Measurements from ENCODE around the gene PARD3. TPM values are rescaled to one million over a fixed set of nuclear protein-coding genes. Genes with fewer than 3 reads are reported as not detected.

The PARD3 gene
- total and polyA plus RNA-seq, 8 donors: 25.6 to 54.5 (median 47.8) TPM

- Histone ChIP-seq H3K27ac (no peak overlapping the region), H3K27me3 (no peaks in the 10 kb centered on the region), H3K9me3 (no peaks in the 10 kb centered on the region), H3K36me3 (no peaks in the 10 kb centered on the region), H3K4me1 (no peaks in the 10 kb centered on the region), H3K4me3 (no peak overlapping the region)
- intact Hi-C loops (cut with DNase I): no loop called here
- ATAC-seq: no peak
- DNase-seq: no peak
- TF ChIP-seq CTCF (IDR thresholded peaks at IDR 0.05): no peak
These were observed 138.0 kb downstream of the PARD3 start for GRCh38 chr10:34677132-34677531.

- Histone ChIP-seq H3K36me3 (no peaks in the 10 kb centered on the region), H3K27me3 (no peaks in the 10 kb centered on the region), H3K4me3 (no peak overlapping the region), H3K9me3 (no peaks in the 10 kb centered on the region), H3K27ac (no peak overlapping the region), H3K4me1 (no peaks in the 10 kb centered on the region)
- no peak for ATAC-seq
- TF ChIP-seq CTCF (IDR thresholded peaks at IDR 0.05): no peak
- no peak for DNase-seq
- intact Hi-C loops (cut with DNase I): no loop called here
These were observed 140.9 kb downstream of the PARD3 start for GRCh38 chr10:34674176-34674575.

DNA sequence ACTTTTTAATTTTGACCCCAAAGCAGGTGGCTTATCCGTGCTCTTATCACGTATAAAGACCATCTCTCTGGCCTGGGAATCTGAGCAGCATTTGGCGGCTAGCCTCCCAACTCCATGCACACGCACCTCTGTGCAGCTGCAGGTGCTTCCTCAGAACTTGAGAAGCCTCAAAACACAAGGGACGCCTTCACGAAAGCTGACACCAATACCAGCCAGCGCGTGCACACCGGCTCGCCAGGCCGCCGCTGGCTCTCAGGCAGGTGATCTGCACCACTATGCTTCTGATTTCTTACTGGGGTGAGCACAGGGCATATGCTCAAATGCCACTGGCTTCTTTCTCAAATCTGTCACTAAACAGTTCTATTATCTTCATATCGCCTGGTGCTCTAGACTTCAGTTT lies 145.0 kb downstream of the PARD3 start:
- no peaks in the 10 kb centered on the region for H3K27me3 ChIP-seq
- no peaks in the 10 kb centered on the region for H3K4me1 ChIP-seq
- no peak for DNase-seq
- no peak for TF ChIP-seq CTCF (IDR thresholded peaks at IDR 0.05)
- H3K4me3 ChIP-seq: no peak overlapping the region
- no peak overlapping the region for H3K27ac ChIP-seq
- no peak for ATAC-seq
- H3K9me3 ChIP-seq: no peaks in the 10 kb centered on the region
- H3K36me3 ChIP-seq: no peaks in the 10 kb centered on the region
- intact Hi-C loops (cut with DNase I): no loop called here

- H3K27ac ChIP-seq: no peak overlapping the region
- DNase-seq: no peak
- no peaks in the 10 kb centered on the region for H3K27me3 ChIP-seq
- H3K9me3 ChIP-seq: no peaks in the 10 kb centered on the region
- H3K4me1 ChIP-seq: no peaks in the 10 kb centered on the region
- ATAC-seq: no peak
- no peak overlapping the region for H3K4me3 ChIP-seq
- H3K36me3 ChIP-seq: no peaks in the 10 kb centered on the region
- intact Hi-C loops (cut with DNase I): no loop called here
- no peak for TF ChIP-seq CTCF (IDR thresholded peaks at IDR 0.05)
These were observed 146.0 kb downstream of the PARD3 start for GRCh38 chr10:34669079-34669478.

- intact Hi-C loops (cut with DNase I): no loop called here
- no peak overlapping the region for H3K27ac ChIP-seq
- H3K4me1 ChIP-seq: no peaks in the 10 kb centered on the region
- no peak overlapping the region for H3K4me3 ChIP-seq
- H3K36me3 ChIP-seq: no peaks in the 10 kb centered on the region
- ATAC-seq (no peak), DNase-seq (no peak)
- no peaks in the 10 kb centered on the region for H3K27me3 ChIP-seq
- TF ChIP-seq CTCF (IDR thresholded peaks at IDR 0.05): no peak
- H3K9me3 ChIP-seq: no peaks in the 10 kb centered on the region
These were observed 147.9 kb downstream of the PARD3 start for GRCh38 chr10:34667177-34667576.
